ENCODE data around the gene MYH15. TPM values are rescaled to one million over a fixed set of nuclear protein-coding genes. Genes with fewer than 3 reads are reported as not detected.

The MYH15 gene
- total RNA-seq, 2 donors from 2014 or later: 0.07 to 0.15 TPM

DNA sequence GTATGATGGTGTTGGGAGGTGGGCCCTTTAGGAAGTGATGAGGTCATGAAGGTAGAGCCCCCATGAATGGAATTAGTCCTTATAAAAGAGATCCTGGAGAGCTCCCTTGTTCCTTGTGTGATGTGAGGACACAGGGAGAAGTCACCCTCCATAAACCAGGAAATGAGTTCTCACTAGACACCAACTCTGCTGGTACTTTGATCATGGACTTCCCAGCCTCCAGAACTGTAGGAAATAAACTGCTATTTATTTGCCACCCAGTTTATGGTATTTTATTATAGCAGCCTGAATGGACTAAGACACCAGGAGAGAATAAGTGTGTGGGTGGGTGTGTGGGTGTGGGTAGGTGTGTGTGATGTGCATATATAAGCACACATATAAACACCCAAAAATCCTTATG lies 71.9 kb downstream of the MYH15 start:
- no peaks in the 10 kb centered on the region for H3K4me1 ChIP-seq (ENCODE audit: control insufficient read depth, insufficient read depth, low read length)
- peaks cover 2% of the 10 kb centered on the region for H3K9me3 Mint-ChIP-seq
- H3K36me3 ChIP-seq (ENCODE audit: control insufficient read depth, insufficient read depth, low read length): no peaks in the 10 kb centered on the region
- no peak overlapping the region for H3K9ac ChIP-seq (ENCODE audit: extremely low read depth, low read length, poor library complexity, severe bottlenecking)
- DNase-seq: no peak
- H3K4me1 Mint-ChIP-seq: peaks cover 11% of the 10 kb centered on the region
- H3K9me3 ChIP-seq (ENCODE audit: control insufficient read depth, low read length): no peaks in the 10 kb centered on the region
- H3K27me3 ChIP-seq (ENCODE audit: control insufficient read depth, insufficient read depth, low read length, poor library complexity, severe bottlenecking): no peaks in the 10 kb centered on the region
- TF ChIP-seq, protein P1, sequence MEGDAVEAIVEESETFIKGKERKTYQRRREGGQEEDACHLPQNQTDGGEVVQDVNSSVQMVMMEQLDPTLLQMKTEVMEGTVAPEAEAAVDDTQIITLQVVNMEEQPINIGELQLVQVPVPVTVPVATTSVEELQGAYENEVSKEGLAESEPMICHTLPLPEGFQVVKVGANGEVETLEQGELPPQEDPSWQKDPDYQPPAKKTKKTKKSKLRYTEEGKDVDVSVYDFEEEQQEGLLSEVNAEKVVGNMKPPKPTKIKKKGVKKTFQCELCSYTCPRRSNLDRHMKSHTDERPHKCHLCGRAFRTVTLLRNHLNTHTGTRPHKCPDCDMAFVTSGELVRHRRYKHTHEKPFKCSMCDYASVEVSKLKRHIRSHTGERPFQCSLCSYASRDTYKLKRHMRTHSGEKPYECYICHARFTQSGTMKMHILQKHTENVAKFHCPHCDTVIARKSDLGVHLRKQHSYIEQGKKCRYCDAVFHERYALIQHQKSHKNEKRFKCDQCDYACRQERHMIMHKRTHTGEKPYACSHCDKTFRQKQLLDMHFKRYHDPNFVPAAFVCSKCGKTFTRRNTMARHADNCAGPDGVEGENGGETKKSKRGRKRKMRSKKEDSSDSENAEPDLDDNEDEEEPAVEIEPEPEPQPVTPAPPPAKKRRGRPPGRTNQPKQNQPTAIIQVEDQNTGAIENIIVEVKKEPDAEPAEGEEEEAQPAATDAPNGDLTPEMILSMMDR (conservative IDR thresholded peaks at IDR 0.05): no peak
- no peaks in the 10 kb centered on the region for H3K27me3 Mint-ChIP-seq (ENCODE audit: insufficient read depth)
- H3K27ac Mint-ChIP-seq: no peak overlapping the region
- H3K36me3 Mint-ChIP-seq (ENCODE audit: low read depth): no peaks in the 10 kb centered on the region
- no peak overlapping the region for H3K4me3 ChIP-seq (ENCODE audit: low read length)
- H3K27ac ChIP-seq (ENCODE audit: low read depth, low read length): no peak overlapping the region
- H3K4me3 Mint-ChIP-seq: no peak overlapping the region

DNA sequence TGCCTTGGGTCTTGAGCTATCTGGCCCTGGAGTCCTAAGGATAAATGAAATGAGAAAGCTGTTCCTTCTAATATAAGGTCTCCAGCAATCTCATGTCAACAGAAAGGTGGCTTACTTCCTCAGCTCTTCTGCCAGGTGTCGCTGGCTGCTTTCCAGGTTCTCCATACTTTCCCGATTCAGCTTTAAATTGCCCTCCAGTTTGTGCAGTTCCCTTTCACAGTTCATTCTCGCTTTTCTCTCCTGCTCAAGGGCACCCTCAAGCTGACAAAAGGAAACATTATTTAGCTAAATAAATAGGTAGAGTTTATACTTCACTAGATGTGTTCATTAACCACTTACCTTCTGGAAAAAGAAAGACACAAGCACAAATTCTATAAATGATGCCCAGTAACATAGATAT lies 73.0 kb downstream of the MYH15 start:
- H3K27me3 ChIP-seq (ENCODE audit: control insufficient read depth, insufficient read depth, low read length, poor library complexity, severe bottlenecking): no peaks in the 10 kb centered on the region
- DNase-seq: no peak
- TF ChIP-seq, protein P1 (conservative IDR thresholded peaks at IDR 0.05): no peak
- H3K4me3 Mint-ChIP-seq: no peak overlapping the region
- H3K4me3 ChIP-seq (ENCODE audit: low read length): no peak overlapping the region
- WGBS, 2 experiments (ENCODE audit: insufficient coverage in 1 of 2, insufficient read length in 1 of 2): 80 to 90% methylated on average over 1 to 3 of the region's 3 CpGs
- no peaks in the 10 kb centered on the region for H3K4me1 ChIP-seq (ENCODE audit: control insufficient read depth, insufficient read depth, low read length)
- H3K9ac ChIP-seq (ENCODE audit: extremely low read depth, low read length, poor library complexity, severe bottlenecking): no peak overlapping the region
- H3K27ac Mint-ChIP-seq: no peak overlapping the region
- H3K4me1 Mint-ChIP-seq: peaks cover 11% of the 10 kb centered on the region
- peaks cover 7% of the 10 kb centered on the region for H3K9me3 ChIP-seq (ENCODE audit: control insufficient read depth, low read length)
- no peaks in the 10 kb centered on the region for H3K36me3 ChIP-seq (ENCODE audit: control insufficient read depth, insufficient read depth, low read length)
- no peak overlapping the region for H3K27ac ChIP-seq (ENCODE audit: low read depth, low read length)
- no peaks in the 10 kb centered on the region for H3K36me3 Mint-ChIP-seq (ENCODE audit: low read depth)
- peaks cover 13% of the 10 kb centered on the region for H3K9me3 Mint-ChIP-seq
- H3K27me3 Mint-ChIP-seq (ENCODE audit: insufficient read depth): no peaks in the 10 kb centered on the region

DNA sequence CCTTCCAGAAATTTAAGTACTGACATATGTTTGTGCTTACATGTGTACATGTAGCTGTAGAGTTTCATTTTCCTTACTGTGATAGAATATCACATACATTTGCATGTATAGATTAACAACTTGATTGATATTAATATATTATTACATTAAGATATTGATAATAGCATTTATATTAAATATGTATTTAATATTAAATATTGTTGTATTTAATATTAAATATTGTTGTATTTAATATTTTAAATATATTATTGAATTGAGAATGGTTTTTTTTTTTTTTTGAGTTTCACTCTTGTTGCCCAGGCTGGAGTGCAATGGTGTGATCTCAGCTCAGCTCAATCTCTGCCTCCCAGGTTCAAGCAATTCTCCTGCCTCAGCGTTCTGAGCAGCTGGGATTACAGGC lies 76.5 kb downstream of the MYH15 start:
- 85 to 92% methylated on average over 1 of the region's 1 CpG for WGBS, 2 experiments (ENCODE audit: insufficient coverage in 1 of 2, insufficient read length in 1 of 2)
- H3K4me1 Mint-ChIP-seq: peaks cover 4% of the 10 kb centered on the region
- no peak overlapping the region for H3K4me3 Mint-ChIP-seq

More for the DNA sequence above, 76.5 kb downstream of the MYH15 start:
- no peaks in the 10 kb centered on the region for H3K4me1 ChIP-seq (ENCODE audit: control insufficient read depth, insufficient read depth, low read length)
- H3K27ac ChIP-seq (ENCODE audit: low read depth, low read length): no peak overlapping the region
- H3K4me3 ChIP-seq (ENCODE audit: low read length): no peak overlapping the region
- H3K9me3 Mint-ChIP-seq: peaks cover 26% of the 10 kb centered on the region
- H3K36me3 ChIP-seq (ENCODE audit: control insufficient read depth, insufficient read depth, low read length): no peaks in the 10 kb centered on the region
- no peak for DNase-seq
- H3K27me3 ChIP-seq (ENCODE audit: control insufficient read depth, insufficient read depth, low read length, poor library complexity, severe bottlenecking): no peaks in the 10 kb centered on the region
- H3K27me3 Mint-ChIP-seq (ENCODE audit: insufficient read depth): no peaks in the 10 kb centered on the region
- no peak overlapping the region for H3K9ac ChIP-seq (ENCODE audit: extremely low read depth, low read length, poor library complexity, severe bottlenecking)
- TF ChIP-seq, protein P1 (conservative IDR thresholded peaks at IDR 0.05): no peak
- peaks cover 14% of the 10 kb centered on the region for H3K9me3 ChIP-seq (ENCODE audit: control insufficient read depth, low read length)
- H3K36me3 Mint-ChIP-seq (ENCODE audit: low read depth): no peaks in the 10 kb centered on the region
- no peak overlapping the region for H3K27ac Mint-ChIP-seq
